H1 (cell line): ENCODE measurements around the gene SF3B3. TPM values are rescaled to one million over a fixed set of nuclear protein-coding genes. Genes with fewer than 3 reads are reported as not detected.

ENCODE experiments used
- ATF2 ChIP-seq: IDR thresholded peaks from 2 replicates; pipeline ENCODE4 v1.6.1; 2012; ENCODE audit warnings: low read length, inconsistent platforms
- CBX5 ChIP-seq: fragments of 300-800, 300-1000 bp; sonication (generic); IDR thresholded peaks from 2 replicates; pipeline ENCODE4 v1.7.1; 2016; ENCODE audit warnings: antibody characterized with exemption, low read length, low read depth
- CEBPB ChIP-seq: IDR thresholded peaks from 2 replicates; pipeline ENCODE4 v1.6.1; 2012; ENCODE audit warnings: low read depth, low read length
- CTBP2 ChIP-seq: IDR thresholded peaks from 2 replicates; pipeline ENCODE4 v1.7.0; 2011; ENCODE audit warnings: borderline replicate concordance, mild to moderate bottlenecking, moderate library complexity, mixed read lengths, low read length; ENCODE audit not compliant: insufficient read depth, insufficient read length
- EP300 ChIP-seq, 2 experiments: IDR thresholded peaks; 1 replicate in 1 of 2; 2 replicates in 1 of 2; pipeline ENCODE4 v1.6.1; 2011 to 2012; ENCODE audit warnings: low read depth in 2 of 2, low read length in 2 of 2, mild to moderate bottlenecking in 2 of 2, borderline replicate concordance in 1 of 2, inconsistent platforms in 1 of 2, moderate library complexity in 1 of 2
- RNF2 ChIP-seq: fragments of 200-900, 300-1000 bp; sonication (generic); IDR thresholded peaks from 2 replicates; pipeline ENCODE4 v1.7.1; 2016; ENCODE audit warnings: borderline replicate concordance, low read depth, mild to moderate bottlenecking, antibody characterized with exemption, low read length; ENCODE audit not compliant: poor library complexity, severe bottlenecking; ENCODE audit errors: missing control alignments
- SIN3A ChIP-seq, 2 experiments: IDR thresholded peaks in 1 of 2; conservative IDR thresholded peaks in 1 of 2; 2 replicates each; pipeline ENCODE4 v1.6.1; 2011 to 2012; ENCODE audit warnings: low read length in 2 of 2, improper control_type of control experiment in 1 of 2, low read depth in 1 of 2, mild to moderate bottlenecking in 1 of 2
- SUZ12 ChIP-seq: fragments of 200-600 bp; sonication (generic); IDR thresholded peaks from 2 replicates; pipeline ENCODE4 v1.6.1; 2012; ENCODE audit warnings: mild to moderate bottlenecking, inconsistent platforms, low read length, moderate library complexity, mixed read lengths
- TAF1 ChIP-seq: IDR thresholded peaks from 2 replicates; pipeline ENCODE4 v1.6.1; 2011; ENCODE audit warnings: mild to moderate bottlenecking, low read depth, low read length
- polyA plus RNA-seq, 7 experiments: library from polyadenylated mRNA; depleted of rRNA in 3 of 7; stranded (reverse) in 5 of 7; unstranded in 2 of 7; fragments of >200 nt in 5 of 7; fragments of 200-250 nt in 2 of 7; gene quantifications; 1 replicate in 5 of 7; 2 replicates in 1 of 7; 4 replicates in 1 of 7; pipeline versions ENCODE4 v1.2.1 to v1.2.3, GENCODE V29; 2011 to 2013; ENCODE audit warnings: missing spikeins in 2 of 7, mixed read lengths in 2 of 7
- total RNA-seq: library from RNA; stranded (reverse); fragmentation: NEBNext Ultra II Directional; extraction: Animal tissue kit (Norgen Biotek cat#: 25700); gene quantifications from 2 replicates; pipeline ENCODE4 v1.2.1, GENCODE V29; 2021

The SF3B3 gene
- total and polyA plus RNA-seq, 2 of the 8 experiments (the other 6 are each of a cell fraction or from before 2014, with no cell fraction given), result 241 to 521 TPM

GRCh38 chr16:70590722-70591415 is 67.3 kb downstream of the SF3B3 start (continued):
- TF ChIP-seq ATF2, result no peak
- TF ChIP-seq CTBP2, result no peak
- no peak for TF ChIP-seq EP300 (IDR thresholded peaks at IDR 0.05; ENCODE audit: borderline replicate concordance in 1 of 2, low read depth in 2 of 2, low read length in 2 of 2)
- TF ChIP-seq SUZ12, result no peak
- TF ChIP-seq RNF2, result no peak
- no peak for TF ChIP-seq SIN3A (conservative IDR thresholded peaks at IDR 0.05 in 1 of 2, IDR thresholded peaks at IDR 0.05 in 1 of 2; ENCODE audit: low read depth in 1 of 2, low read length in 2 of 2)
- no peak for TF ChIP-seq CEBPB
- no peak for TF ChIP-seq TAF1
- TF ChIP-seq CBX5, result no peak
